SKM-1 (cell line): ENCODE measurements around the gene SEC23B.
"Not testable (repeated sequence)": the region's sequence is repeated elsewhere in the genome, so short reads cannot be mapped to it uniquely, and the experiment has no call there.

Source experiments
- DNase-seq: peaks from one replicate; lab custom pipeline; 2025; ENCODE audit not compliant: unreplicated experiment; lab: John Stamatoyannopoulos, UW

Gene SEC23B

GRCh38 chr20:18524646-18525045 is 16.9 kb downstream of the SEC23B start:
- DNase-seq, result no peak

GRCh38 chr20:18526761-18527160 is 19.0 kb downstream of the SEC23B start:
- DNase-seq, result not testable (repeated sequence)

- no peak for DNase-seq
These were observed 19.6 kb downstream of the SEC23B start for GRCh38 chr20:18527339-18527738.

GRCh38 chr20:18527836-18528235 is 20.1 kb downstream of the SEC23B start:
- DNase-seq, result no peak

- DNase-seq, result no peak
These were observed 21.3 kb downstream of the SEC23B start for GRCh38 chr20:18529041-18529440.

- DNase-seq, result no peak
These were observed 24.9 kb downstream of the SEC23B start for GRCh38 chr20:18532626-18533025.

GRCh38 chr20:18533491-18533890 is 25.8 kb downstream of the SEC23B start:
- no peak for DNase-seq

GRCh38 chr20:18533978-18534644 is 26.4 kb downstream of the SEC23B start:
- DNase-seq, result no peak

- no peak for DNase-seq
These were observed 29.9 kb downstream of the SEC23B start for GRCh38 chr20:18537651-18538050.

- DNase-seq, result no peak
These were observed 34.0 kb downstream of the SEC23B start for GRCh38 chr20:18541741-18542140.

- no peak for DNase-seq
These were observed 35.5 kb downstream of the SEC23B start for GRCh38 chr20:18543216-18543615.

- DNase-seq, result no peak
These were observed 36.2 kb downstream of the SEC23B start for GRCh38 chr20:18543932-18544331.

GRCh38 chr20:18545566-18545965 is 37.8 kb downstream of the SEC23B start:
- DNase-seq, result no peak

- DNase-seq, result no peak
These were observed 40.7 kb downstream of the SEC23B start for GRCh38 chr20:18548465-18548864.

GRCh38 chr20:18553746-18554145 is 46.0 kb downstream of the SEC23B start:
- no peak for DNase-seq

GRCh38 chr20:18566892-18567738 is 59.4 kb downstream of the SEC23B start, which contains the start of gene SMIM26:
Gene SMIM26 (plus strand): TSS chr20:18567432. CDS start chr20:18567479, 47 bp downstream.
- DNase-seq, result peak; percentile 32

- no peak for DNase-seq
These were observed 60.0 kb downstream of the SEC23B start for GRCh38 chr20:18567739-18568091.

GRCh38 chr20:18571009-18571408 is 63.3 kb downstream of the SEC23B start:
- no peak for DNase-seq

GRCh38 chr20:18571578-18571977 is 63.8 kb downstream of the SEC23B start:
- DNase-seq, result peak; percentile 35

GRCh38 chr20:18577942-18578341 is 70.2 kb downstream of the SEC23B start:
- DNase-seq, result no peak

GRCh38 chr20:18578581-18578980 is 70.8 kb downstream of the SEC23B start:
- DNase-seq, result no peak

- no peak for DNase-seq
These were observed 72.3 kb downstream of the SEC23B start for GRCh38 chr20:18580012-18580411.
